CD4-positive, alpha-beta T cell treated with Interleukin-17A for 1 hour (primary cell): Measurements from ENCODE around the gene PPM1A.
"Not testable (repeated sequence)": the region's sequence is repeated elsewhere in the genome, so short reads cannot be mapped to it uniquely, and the experiment has no call there.

Experiments used
- DNase-seq: peaks from one replicate; pipeline ENCODE4 v3.0.0-alpha.2; 2020

Gene PPM1A

GRCh38 chr14:60272177-60272576 is 23.2 kb downstream of the PPM1A start:
- no peak for DNase-seq

- no peak for DNase-seq
Observed at GRCh38 chr14:60273956-60274355, 24.9 kb downstream of the PPM1A start.

- DNase-seq, result no peak
Observed at GRCh38 chr14:60274448-60274847, 25.4 kb downstream of the PPM1A start.

GRCh38 chr14:60275932-60276331 is 26.9 kb downstream of the PPM1A start:
- DNase-seq, result no peak

GRCh38 chr14:60276347-60276746 is 27.3 kb downstream of the PPM1A start:
- DNase-seq, result no peak

- no peak for DNase-seq
Observed at GRCh38 chr14:60277605-60278190, 28.7 kb downstream of the PPM1A start.

- no peak for DNase-seq
Observed at GRCh38 chr14:60278350-60278749, 29.3 kb downstream of the PPM1A start.

- DNase-seq, result no peak
Observed at GRCh38 chr14:60287452-60287851, 38.4 kb downstream of the PPM1A start.

GRCh38 chr14:60288279-60288678 is 39.3 kb downstream of the PPM1A start:
- no peak for DNase-seq

- no peak for DNase-seq
Observed at GRCh38 chr14:60294411-60295069, 45.5 kb downstream of the PPM1A start.

- DNase-seq, result no peak
Observed at GRCh38 chr14:60300019-60300418, 51.0 kb downstream of the PPM1A start.

- DNase-seq, result no peak
Observed at GRCh38 chr14:60301685-60302084, 52.7 kb downstream of the PPM1A start.

GRCh38 chr14:60302663-60303062 is 53.6 kb downstream of the PPM1A start:
- no peak for DNase-seq

- DNase-seq, result no peak
Observed at GRCh38 chr14:60303745-60304144, 54.7 kb downstream of the PPM1A start.

- DNase-seq, result no peak
Observed at GRCh38 chr14:60304509-60304908, 55.5 kb downstream of the PPM1A start.

- no peak for DNase-seq
Observed at GRCh38 chr14:60309867-60310552, 61.0 kb downstream of the PPM1A start.

GRCh38 chr14:60311417-60311816 is 62.4 kb downstream of the PPM1A start:
- no peak for DNase-seq

- no peak for DNase-seq
Observed at GRCh38 chr14:60313093-60313492, 64.1 kb downstream of the PPM1A start.

- DNase-seq, result no peak
Observed at GRCh38 chr14:60315196-60315990, 66.4 kb downstream of the PPM1A start.

GRCh38 chr14:60317609-60318008 is 68.6 kb downstream of the PPM1A start:
- DNase-seq, result no peak

GRCh38 chr14:60320860-60321259 is 71.8 kb downstream of the PPM1A start:
- not testable (repeated sequence) for DNase-seq

GRCh38 chr14:60323199-60323896 is 74.3 kb downstream of the PPM1A start:
- no peak for DNase-seq

- no peak for DNase-seq
Observed at GRCh38 chr14:60324837-60325236, 75.8 kb downstream of the PPM1A start.
